H1 (cell line): ENCODE data around the gene LIF. TPM values are rescaled to one million over a fixed set of nuclear protein-coding genes. Genes with fewer than 3 reads are reported as not detected.
A peak's percentile ranks its signal among the peaks of the same experiment; 100 is the strongest.

ENCODE experiments used
- CTCF ChIA-PET: fragments of 300-600 bp; sonication (Branson Sonifier 250); formaldehyde crosslinking; loops from one replicate; lab custom pipeline; 2021; ENCODE audit not compliant: partially characterized antibody; lab: Charles Lee
- POLR2A ChIA-PET: fragments of 300-600 bp; sonication (Branson Sonifier 250); formaldehyde crosslinking; loops from one replicate; lab custom pipeline; 2021; ENCODE audit warnings: inconsistent platforms; ENCODE audit not compliant: partially characterized antibody; lab: Charles Lee
- DNase-seq, 2 experiments: peaks; one replicate each; pipeline versions ENCODE4 v3.0.0 to v3.0.0-alpha.2; 2010 to 2022; ENCODE audit warnings: low spot score in 2 of 2, low read depth in 1 of 2, mixed read lengths in 1 of 2
- FAIRE-seq: peaks from 2 replicates; lab custom pipeline; 2011; peaks lifted over from hg19 to GRCh38; lab: Jason Lieb, UNC
- H2AFZ ChIP-seq: 2 replicates; pipeline ENCODE4 v1.8.1; 2012; ENCODE audit warnings: low read length, inconsistent platforms
- H2AK5ac ChIP-seq: 2 replicates; pipeline ENCODE4 v1.6.1; 2013; ENCODE audit warnings: low read depth, low read length
- H2BK120ac ChIP-seq: replicated peaks from 2 replicates; pipeline ENCODE3; 2013; ENCODE audit warnings: low read depth, low read length, inconsistent platforms
- H2BK12ac ChIP-seq: 2 replicates; pipeline ENCODE4 v1.6.1; 2013; ENCODE audit warnings: low read depth, low read length
- H2BK15ac ChIP-seq: 2 replicates; pipeline ENCODE4 v1.6.1; 2013; ENCODE audit warnings: low read length
- H2BK20ac ChIP-seq: 2 replicates; pipeline ENCODE4 v1.6.1; 2013; ENCODE audit warnings: low read length
- H2BK5ac ChIP-seq: 2 replicates; pipeline ENCODE4 v1.6.1; 2013; ENCODE audit warnings: low read depth, low read length
- H3K14ac ChIP-seq: 2 replicates; pipeline ENCODE4 v1.6.1; 2013; ENCODE audit warnings: inconsistent platforms; ENCODE audit not compliant: insufficient read length
- H3K18ac ChIP-seq: 2 replicates; pipeline ENCODE4 v1.6.1; 2013; ENCODE audit warnings: low read length; ENCODE audit errors: extremely low read depth
- H3K23ac ChIP-seq: 2 replicates; pipeline ENCODE4 v1.6.1; 2013; ENCODE audit warnings: inconsistent platforms; ENCODE audit not compliant: insufficient read length
- H3K23me2 ChIP-seq: 2 replicates; pipeline ENCODE4 v1.6.1; 2013; ENCODE audit warnings: low read depth, low read length
- H3K27ac ChIP-seq: 2 replicates; pipeline ENCODE4 v1.6.1; 2011; ENCODE audit warnings: low read depth, low read length, inconsistent platforms
- H3K27me3 ChIP-seq, 4 experiments: replicated peaks in 1 of 4; 1 replicate in 1 of 4; 2 replicates in 3 of 4; pipeline versions ENCODE4 v1.6.1 to v1.8.1; 2011 to 2013; ENCODE audit warnings: low read length in 3 of 4, mild to moderate bottlenecking in 3 of 4, inconsistent platforms in 2 of 4, mixed read lengths in 2 of 4, moderate library complexity in 1 of 4; ENCODE audit not compliant: control insufficient read depth in 3 of 4, insufficient read depth in 3 of 4; ENCODE audit errors: extremely low read depth in 1 of 4
- H3K36me3 ChIP-seq, 4 experiments: 2 replicates each; pipeline versions ENCODE4 v1.6.1 to v1.8.1; 2011 to 2013; ENCODE audit warnings: mild to moderate bottlenecking in 4 of 4, low read length in 3 of 4, moderate library complexity in 2 of 4, control low read depth in 1 of 4, inconsistent platforms in 1 of 4; ENCODE audit not compliant: insufficient read depth in 4 of 4, control insufficient read depth in 2 of 4
- H3K4ac ChIP-seq: replicated peaks from 2 replicates; pipeline ENCODE3; 2013; ENCODE audit warnings: low read length, low read depth, mixed read lengths, inconsistent platforms; ENCODE audit not compliant: insufficient read length
- H3K4me1 ChIP-seq, 4 experiments: replicated peaks in 1 of 4; 1 replicate in 1 of 4; 2 replicates in 3 of 4; pipeline versions ENCODE4 v1.6.1 to v1.8.1; 2011 to 2013; ENCODE audit warnings: low read length in 3 of 4, inconsistent platforms in 2 of 4, mixed read lengths in 1 of 4; ENCODE audit not compliant: insufficient read depth in 4 of 4, control insufficient read depth in 3 of 4
- H3K4me2 ChIP-seq, 2 experiments: 2 replicates each; pipeline versions ENCODE4 v1.6.1 to v1.8.1; 2011 to 2013; ENCODE audit warnings: low read depth in 2 of 2, low read length in 2 of 2, control low read depth in 1 of 2, inconsistent platforms in 1 of 2, mild to moderate bottlenecking in 1 of 2; ENCODE audit not compliant: insufficient read depth in 1 of 2
- H3K4me3 ChIP-seq, 4 experiments: fragments of 200-600, 300-600 bp in 1 of 4; sonication (generic), shearing (Covaris generic), sonication (Bioruptor Twin) in 1 of 4; 2 replicates each; pipeline versions ENCODE4 v1.5.1 to v1.8.1; 2011 to 2016; ENCODE audit warnings: low read length in 4 of 4, low read depth in 3 of 4, control low read depth in 2 of 4, inconsistent platforms in 2 of 4, mild to moderate bottlenecking in 2 of 4, mixed read lengths in 1 of 4, moderate library complexity in 1 of 4; ENCODE audit not compliant: insufficient read depth in 2 of 4; ENCODE audit errors: extremely low read depth in 1 of 4
- H3K56ac ChIP-seq: replicated peaks from 2 replicates; pipeline ENCODE3; 2013; ENCODE audit warnings: low read depth, mild to moderate bottlenecking, mixed read lengths, low read length, inconsistent platforms; ENCODE audit not compliant: insufficient read length
- H3K79me1 ChIP-seq: 2 replicates; pipeline ENCODE4 v1.6.1; 2013; ENCODE audit warnings: low read depth, low read length, control low read depth
- H3K79me2 ChIP-seq, 2 experiments: 2 replicates each; pipeline versions ENCODE4 v1.6.1 to v1.8.1; 2012 to 2013; ENCODE audit warnings: low read length in 2 of 2, mild to moderate bottlenecking in 2 of 2, inconsistent platforms in 1 of 2; ENCODE audit not compliant: insufficient read depth in 2 of 2, control insufficient read depth in 1 of 2
- H3K9ac ChIP-seq, 4 experiments: replicated peaks in 1 of 4; 1 replicate in 1 of 4; 2 replicates in 3 of 4; pipeline versions ENCODE4 v1.6.1 to v1.8.1; 2011 to 2013; ENCODE audit warnings: low read depth in 3 of 4, low read length in 3 of 4, control low read depth in 2 of 4, mild to moderate bottlenecking in 2 of 4, moderate library complexity in 2 of 4, inconsistent platforms in 1 of 4; ENCODE audit errors: extremely low read depth in 1 of 4
- H3K9me3 ChIP-seq, 2 experiments: 2 replicates each; pipeline versions ENCODE4 v1.6.1 to v1.8.1; 2012 to 2013; ENCODE audit warnings: mild to moderate bottlenecking in 2 of 2, moderate library complexity in 2 of 2, control low read depth in 1 of 2, inconsistent platforms in 1 of 2, low read depth in 1 of 2, low read length in 1 of 2, mixed read lengths in 1 of 2; ENCODE audit not compliant: insufficient read depth in 2 of 2
- H4K20me1 ChIP-seq, 2 experiments: replicated peaks in 1 of 2; 2 replicates each; pipeline versions ENCODE3 to v1.8.1; 2011 to 2013; ENCODE audit warnings: inconsistent platforms in 2 of 2, low read length in 2 of 2, mild to moderate bottlenecking in 1 of 2; ENCODE audit not compliant: insufficient read depth in 2 of 2, control insufficient read depth in 1 of 2
- H4K5ac ChIP-seq: 2 replicates; pipeline ENCODE4 v1.6.1; 2013; ENCODE audit warnings: low read length, low read depth, mixed read lengths, inconsistent platforms; ENCODE audit not compliant: insufficient read length
- H4K8ac ChIP-seq: 2 replicates; pipeline ENCODE4 v1.8.0; 2013; ENCODE audit warnings: mild to moderate bottlenecking, moderate library complexity, low read length, inconsistent platforms; ENCODE audit not compliant: insufficient read depth; ENCODE audit errors: extremely low read depth
- H4K91ac ChIP-seq: replicated peaks from 2 replicates; pipeline ENCODE3; 2013; ENCODE audit warnings: low read length, mixed read lengths, inconsistent platforms; ENCODE audit not compliant: insufficient read length
- BRCA1 ChIP-seq: IDR thresholded peaks from 2 replicates; pipeline ENCODE4 v1.6.1; 2012; ENCODE audit warnings: low read depth, low read length, improper control_type of control experiment
- CEBPB ChIP-seq: IDR thresholded peaks from 2 replicates; pipeline ENCODE4 v1.6.1; 2012; ENCODE audit warnings: low read depth, low read length
- CHD1 ChIP-seq: IDR thresholded peaks from 2 replicates; pipeline ENCODE4 v1.6.1; 2012; ENCODE audit warnings: low read depth, low read length, improper control_type of control experiment
- FOSL1 ChIP-seq: IDR thresholded peaks from 2 replicates; pipeline ENCODE4 v1.6.1; 2011; ENCODE audit warnings: mild to moderate bottlenecking, low read depth, low read length, moderate library complexity; ENCODE audit not compliant: insufficient read depth
- HDAC2 ChIP-seq, 2 experiments: fragments of 300-600 bp in 1 of 2; sonication (generic) in 1 of 2; IDR thresholded peaks; 2 replicates each; pipeline ENCODE4 v1.6.1; 2011 to 2012; ENCODE audit warnings: low read depth in 2 of 2, low read length in 2 of 2, mild to moderate bottlenecking in 2 of 2, moderate library complexity in 2 of 2, borderline replicate concordance in 1 of 2, inconsistent platforms in 1 of 2
- KDM1A ChIP-seq: fragments of 200-600, 300-600 bp; sonication (generic); IDR thresholded peaks from 2 replicates; pipeline ENCODE4 v1.7.1; 2016; ENCODE audit warnings: mild to moderate bottlenecking, low read length, borderline replicate concordance
- NRF1 ChIP-seq: IDR thresholded peaks from 2 replicates; pipeline ENCODE4 v1.6.1; 2011; ENCODE audit warnings: mild to moderate bottlenecking, low read depth, low read length, improper control_type of control experiment
- TAF1 ChIP-seq: IDR thresholded peaks from 2 replicates; pipeline ENCODE4 v1.6.1; 2011; ENCODE audit warnings: mild to moderate bottlenecking, low read depth, low read length
- WGBS, 2 experiments: shearing (Covaris generic) in 1 of 2; methylation state at CpG; one replicate each; pipeline versions ENCODE4 v1.1.6 to v1.1.7; 2013 to 2015; ENCODE audit warnings: low lambda C conversion rate in 2 of 2, mixed read lengths in 2 of 2, inconsistent platforms in 1 of 2, low coverage in 1 of 2, missing lambda C conversion rate in 1 of 2; ENCODE audit not compliant: insufficient replicate concordance in 2 of 2, insufficient coverage in 1 of 2, insufficient read length in 1 of 2; ENCODE audit errors: extremely low coverage in 1 of 2, missing lambda C conversion rate in 1 of 2; 5-methylcytosine and 5-hydroxymethylcytosine counted together
- polyA plus RNA-seq, 7 experiments: library from polyadenylated mRNA; depleted of rRNA in 3 of 7; stranded (reverse) in 5 of 7; unstranded in 2 of 7; fragments of >200 nt in 5 of 7; fragments of 200-250 nt in 2 of 7; gene quantifications; 1 replicate in 5 of 7; 2 replicates in 1 of 7; 4 replicates in 1 of 7; pipeline versions ENCODE4 v1.2.1 to v1.2.3, GENCODE V29; 2011 to 2013; ENCODE audit warnings: missing spikeins in 2 of 7, mixed read lengths in 2 of 7
- total RNA-seq: library from RNA; stranded (reverse); fragmentation: NEBNext Ultra II Directional; extraction: Animal tissue kit (Norgen Biotek cat#: 25700); gene quantifications from 2 replicates; pipeline ENCODE4 v1.2.1, GENCODE V29; 2021
- TF ChIP-seq, protein P1 (sequence below): IDR thresholded peaks from 2 replicates; pipeline ENCODE4 v1.6.1; 2012; ENCODE audit warnings: inconsistent platforms

LIF gene
- total and polyA plus RNA-seq, 2 of the 8 experiments (the other 6 are each of a cell fraction or from before 2014, with no cell fraction given): 3.3 to 3.5 TPM

DNA sequence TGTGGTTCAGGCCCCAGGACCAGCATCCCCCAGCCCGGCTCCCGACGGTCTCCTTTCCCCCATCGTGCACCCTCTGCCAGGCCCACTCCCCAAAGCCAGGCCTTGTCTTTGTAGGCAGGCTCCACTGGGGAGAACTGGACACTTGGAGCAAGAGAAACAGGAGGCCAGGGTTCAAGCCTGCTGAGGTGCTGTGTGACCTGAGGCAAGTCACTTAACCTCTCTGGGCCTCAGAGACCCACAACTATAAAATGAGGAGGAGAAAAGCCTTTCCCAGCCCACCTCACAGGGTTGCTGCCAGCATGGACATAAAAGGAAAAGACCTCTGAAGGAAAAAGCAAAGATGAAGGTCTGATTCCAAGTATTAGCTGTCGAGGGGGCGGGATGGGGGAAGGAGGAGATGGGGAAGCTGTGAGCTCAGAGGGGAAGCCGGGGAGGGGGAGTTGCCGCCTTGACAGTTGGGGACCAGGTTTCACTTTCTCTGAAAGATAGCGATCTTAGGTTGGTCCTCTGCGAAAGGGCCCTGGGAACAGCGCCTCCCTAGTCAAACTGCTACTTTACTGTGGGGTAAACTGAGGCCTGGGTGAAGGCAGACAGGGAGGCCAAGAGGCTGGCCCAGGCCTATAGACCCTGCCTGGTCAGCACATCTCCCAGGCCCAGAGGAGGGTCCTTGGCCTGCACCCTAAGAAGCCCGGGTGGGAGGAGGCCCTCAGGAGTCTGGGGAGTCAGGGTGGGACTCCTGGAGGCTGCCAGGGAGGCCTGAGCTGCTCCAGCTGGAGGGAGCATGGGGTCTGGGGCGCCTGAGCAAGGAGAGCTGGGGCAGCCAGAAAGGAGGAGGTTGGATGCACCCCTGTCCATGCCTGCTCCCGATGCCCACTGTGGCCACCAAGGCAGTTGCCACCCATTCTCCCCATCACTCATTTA is 21.1 kb upstream of the LIF start:
- H3K4ac ChIP-seq: no peak overlapping the region
- H4K91ac ChIP-seq: no peak overlapping the region
- no peaks in the 10 kb centered on the region for H3K9me3 ChIP-seq
- H3K18ac ChIP-seq: no peak overlapping the region
- no peak overlapping the region for H3K27ac ChIP-seq
- FAIRE-seq (no peak), DNase-seq (no peak)
- no peak overlapping the region for H2BK20ac ChIP-seq
- no peak overlapping the region for H2BK120ac ChIP-seq
- no peak overlapping the region for H3K23ac ChIP-seq
- ChIA-PET POLR2A (no interaction called here), CTCF (interaction anchor here (1.0 to 2.6 kb wide), 4 partner anchors 12 to 56 kb away, joined by 3 to 12 read pairs (median 4); no protein-coding TSS in a partner anchor)
- no peak overlapping the region for H3K56ac ChIP-seq
- H4K20me1 ChIP-seq: no peaks in the 10 kb centered on the region
- H3K79me1 ChIP-seq: no peaks in the 10 kb centered on the region
- H2AFZ ChIP-seq: no peak overlapping the region
- no peak overlapping the region for H2BK5ac ChIP-seq
- no peak overlapping the region for H3K4me2 ChIP-seq
- H3K4me3 ChIP-seq: no peak overlapping the region
- H2BK15ac ChIP-seq: no peak overlapping the region
- H3K36me3 ChIP-seq: no peaks in the 10 kb centered on the region
- H2AK5ac ChIP-seq: no peak overlapping the region
- no peaks in the 10 kb centered on the region for H3K23me2 ChIP-seq
- H3K27me3 ChIP-seq: no peaks in the 10 kb centered on the region; a peak in 2 of 7 replicates
- 89% methylated on average over 9 of the region's 14 CpGs; no CpG with 5 or more reads in 1 of the 2 experiments for WGBS, 2 experiments
- no peak overlapping the region for H2BK12ac ChIP-seq
- H3K14ac ChIP-seq: no peak overlapping the region
- no peak overlapping the region for H3K9ac ChIP-seq
- peak overlapping the region; percentile 29; the same call in 1 of the 2 replicates for H4K8ac ChIP-seq
- H3K4me1 ChIP-seq: peaks cover 0 to 2% (median under 1%) of the 10 kb centered on the region in 4 experiments; a peak in 1 of 7 replicates
- H3K79me2 ChIP-seq: no peaks in the 10 kb centered on the region
- no peak overlapping the region for H4K5ac ChIP-seq
- no peak for TF ChIP-seq FOSL1
- no peak for TF ChIP-seq BRCA1
- no peak for TF ChIP-seq TAF1
- TF ChIP-seq, protein P1, sequence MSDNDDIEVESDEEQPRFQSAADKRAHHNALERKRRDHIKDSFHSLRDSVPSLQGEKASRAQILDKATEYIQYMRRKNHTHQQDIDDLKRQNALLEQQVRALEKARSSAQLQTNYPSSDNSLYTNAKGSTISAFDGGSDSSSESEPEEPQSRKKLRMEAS: no peak
- TF ChIP-seq NRF1: no peak
- TF ChIP-seq CHD1: no peak
- TF ChIP-seq HDAC2 (IDR thresholded peaks at IDR 0.05; ENCODE audit: borderline replicate concordance in 1 of 2, low read depth in 2 of 2, low read length in 2 of 2): peak in 1 of 2 experiments; percentile 72; a peak in 1 of 4 replicates
- TF ChIP-seq CEBPB: no peak
- TF ChIP-seq KDM1A: peak; percentile 63; the same call in 1 of the 2 replicates
